T-helper 1 cell (primary cell): ENCODE results near the gene CLEC4M.
"Not testable (repeated sequence)": the region's sequence is repeated elsewhere in the genome, so short reads cannot be mapped to it uniquely, and the experiment has no call there.

Experiments used
- DNase-seq, 5 donors: peaks; one replicate each; pipeline ENCODE4 v3.0.0-alpha.2; 2012 to 2020

CLEC4M gene

DNA sequence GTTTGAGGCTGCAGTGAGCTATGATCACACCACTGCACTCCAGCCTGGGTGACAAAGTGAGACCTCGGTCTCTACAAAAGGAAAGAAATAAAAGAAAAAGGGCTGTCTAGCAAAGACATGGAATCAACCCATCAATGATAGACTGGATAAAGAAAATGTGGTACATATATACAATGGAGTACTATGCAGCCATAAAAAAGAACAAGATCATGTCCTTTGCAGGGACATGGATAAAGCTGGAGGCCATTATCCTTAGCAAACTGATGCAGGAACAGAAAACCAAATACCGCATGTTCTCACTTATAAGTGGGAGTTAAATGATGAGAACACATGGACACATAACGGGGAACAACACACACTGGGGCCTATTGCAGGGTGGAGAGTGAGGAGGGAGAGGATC lies 53.0 kb downstream of the CLEC4M start:
- not testable (repeated sequence) for DNase-seq

GRCh38 chr19:7817801-7818200 lies 54.8 kb downstream of the CLEC4M start:
- DNase-seq = no peak

- no peak for DNase-seq
These were observed 55.8 kb downstream of the CLEC4M start for GRCh38 chr19:7818806-7819205.
